H9 (cell line): ENCODE results near the gene BANP. TPM values are rescaled to one million over a fixed set of nuclear protein-coding genes. Genes with fewer than 3 reads are reported as not detected.

Experiments used
- DNase-seq: peaks from one replicate; pipeline ENCODE4 v3.0.0-alpha.2; 2017
- H2AFZ ChIP-seq: one replicate; pipeline ENCODE4 v1.6.1; 2013; ENCODE audit warnings: mild to moderate bottlenecking, low read length, control low read depth, moderate library complexity
- H2AK5ac ChIP-seq: 2 replicates; pipeline ENCODE4 v1.6.1; 2013; ENCODE audit warnings: low read length, control low read depth, mixed read lengths; ENCODE audit not compliant: insufficient read length
- H2BK120ac ChIP-seq: one replicate; pipeline ENCODE4 v1.6.1; 2013; ENCODE audit warnings: low read depth, mild to moderate bottlenecking, low read length, control low read depth, inconsistent platforms; ENCODE audit not compliant: poor library complexity, severe bottlenecking
- H2BK12ac ChIP-seq: 2 replicates; pipeline ENCODE4 v1.6.1; 2013; ENCODE audit warnings: low read length, control low read depth, mixed read lengths, low read depth; ENCODE audit not compliant: insufficient read length
- H2BK15ac ChIP-seq: 2 replicates; pipeline ENCODE4 v1.6.1; 2013; ENCODE audit warnings: low read depth, low read length, control low read depth
- H2BK20ac ChIP-seq: one replicate; pipeline ENCODE4 v1.6.1; 2013; ENCODE audit warnings: low read depth, mild to moderate bottlenecking, low read length, control low read depth, inconsistent platforms; ENCODE audit not compliant: poor library complexity, severe bottlenecking
- H2BK5ac ChIP-seq: 2 replicates; pipeline ENCODE4 v1.6.1; 2013; ENCODE audit warnings: low read length, control low read depth, mixed read lengths; ENCODE audit not compliant: insufficient read length
- H3K14ac ChIP-seq: 2 replicates; pipeline ENCODE4 v1.6.1; 2013; ENCODE audit warnings: low read length, control low read depth; ENCODE audit not compliant: insufficient read depth
- H3K18ac ChIP-seq: 2 replicates; pipeline ENCODE4 v1.6.1; 2013; ENCODE audit warnings: low read depth, mild to moderate bottlenecking, mixed read lengths, low read length, control low read depth; ENCODE audit not compliant: insufficient read length
- H3K23ac ChIP-seq: 2 replicates; pipeline ENCODE4 v1.6.1; 2013; ENCODE audit warnings: low read length, control low read depth, mixed read lengths, low read depth; ENCODE audit not compliant: insufficient read length
- H3K23me2 ChIP-seq: 2 replicates; pipeline ENCODE4 v1.6.1; 2013; ENCODE audit warnings: low read depth, mild to moderate bottlenecking, mixed read lengths, low read length, control low read depth; ENCODE audit not compliant: insufficient read length, poor library complexity, severe bottlenecking
- H3K27ac ChIP-seq: 2 replicates; pipeline ENCODE4 v1.5.1; 2013; ENCODE audit warnings: low read length, control low read depth, mixed read lengths, low read depth; ENCODE audit not compliant: insufficient read length
- H3K27me3 ChIP-seq: 2 replicates; pipeline ENCODE4 v1.6.1; 2013; ENCODE audit warnings: low read length, control low read depth, inconsistent platforms; ENCODE audit not compliant: insufficient read depth
- H3K4ac ChIP-seq: 2 replicates; pipeline ENCODE4 v1.6.1; 2013; ENCODE audit warnings: low read depth, mild to moderate bottlenecking, control low read depth, inconsistent platforms, low read length, moderate library complexity
- H3K4me1 ChIP-seq: 2 replicates; pipeline ENCODE4 v1.6.1; 2013; ENCODE audit warnings: low read length, control low read depth, inconsistent platforms; ENCODE audit not compliant: insufficient read depth
- H3K4me2 ChIP-seq: 2 replicates; pipeline ENCODE4 v1.6.1; 2013; ENCODE audit warnings: low read length, control low read depth, mixed read lengths; ENCODE audit not compliant: insufficient read length, insufficient read depth
- H3K56ac ChIP-seq: 2 replicates; pipeline ENCODE4 v1.6.1; 2013; ENCODE audit warnings: low read depth, mild to moderate bottlenecking, mixed read lengths, low read length, control low read depth; ENCODE audit not compliant: insufficient read length
- H3K79me1 ChIP-seq: 2 replicates; pipeline ENCODE4 v1.6.1; 2013; ENCODE audit warnings: low read depth, mild to moderate bottlenecking, moderate library complexity, low read length, control low read depth, inconsistent platforms; ENCODE audit not compliant: insufficient read depth, poor library complexity, severe bottlenecking
- H3K79me2 ChIP-seq: 2 replicates; pipeline ENCODE4 v1.6.1; 2013; ENCODE audit warnings: low read length, control low read depth, inconsistent platforms; ENCODE audit not compliant: insufficient read depth
- H3K9ac ChIP-seq: 2 replicates; pipeline ENCODE4 v1.6.1; 2013; ENCODE audit warnings: low read length, control low read depth, mixed read lengths; ENCODE audit not compliant: insufficient read length; ENCODE audit errors: extremely low read depth
- H3K9me3 ChIP-seq: one replicate; pipeline ENCODE4 v1.6.1; 2013; ENCODE audit warnings: low read depth, low read length, inconsistent platforms; ENCODE audit not compliant: control insufficient read depth
- H3T11ph ChIP-seq: one replicate; pipeline ENCODE4 v1.6.1; 2013; ENCODE audit warnings: mild to moderate bottlenecking, low read length, control low read depth, inconsistent platforms
- H4K20me1 ChIP-seq: one replicate; pipeline ENCODE4 v1.6.1; 2013; ENCODE audit not compliant: control insufficient read depth, insufficient read length, insufficient read depth
- H4K5ac ChIP-seq: 2 replicates; pipeline ENCODE4 v1.6.1; 2013; ENCODE audit warnings: low read depth, mild to moderate bottlenecking, mixed read lengths, low read length, control low read depth; ENCODE audit not compliant: insufficient read length
- H4K8ac ChIP-seq: replicated peaks from 2 replicates; pipeline ENCODE4 v1.6.1; 2013; ENCODE audit warnings: low read length, control low read depth, mixed read lengths, low read depth; ENCODE audit not compliant: insufficient read length
- H4K91ac ChIP-seq: 2 replicates; pipeline ENCODE4 v1.6.1; 2013; ENCODE audit warnings: low read depth, mild to moderate bottlenecking, moderate library complexity, mixed read lengths, low read length, control low read depth; ENCODE audit not compliant: insufficient read length
- H3K27ac Mint-ChIP-seq, 3 experiments: 2 replicates in 2 of 3; 3 replicates in 1 of 3; pipeline ENCODE4 v1.8.0; 2020 to 2021; ENCODE audit warnings: mixed read lengths in 3 of 3, mild to moderate bottlenecking in 1 of 3, moderate library complexity in 1 of 3
- H3K27me3 Mint-ChIP-seq: 2 replicates; pipeline ENCODE4 v1.8.0; 2021; ENCODE audit warnings: low read depth, mild to moderate bottlenecking, moderate library complexity, mixed read lengths
- H3K36me3 Mint-ChIP-seq, 3 experiments: 2 replicates in 2 of 3; 3 replicates in 1 of 3; pipeline ENCODE4 v1.8.0; 2020 to 2021; ENCODE audit warnings: low read depth in 3 of 3, mixed read lengths in 3 of 3; ENCODE audit not compliant: insufficient read depth in 1 of 3
- H3K4me1 Mint-ChIP-seq, 2 experiments: 2 replicates each; pipeline ENCODE4 v1.8.0; 2020; ENCODE audit warnings: mixed read lengths in 2 of 2
- H3K4me3 Mint-ChIP-seq, 2 experiments: 2 replicates in 1 of 2; 3 replicates in 1 of 2; pipeline ENCODE4 v1.8.0; 2020 to 2021; ENCODE audit warnings: mild to moderate bottlenecking in 2 of 2, mixed read lengths in 2 of 2, moderate library complexity in 1 of 2
- H3K9me3 Mint-ChIP-seq, 2 experiments: 2 replicates in 1 of 2; 3 replicates in 1 of 2; pipeline ENCODE4 v1.8.0; 2020; ENCODE audit warnings: mild to moderate bottlenecking in 2 of 2, mixed read lengths in 2 of 2, moderate library complexity in 1 of 2
- WGBS: extraction: QIAGEN DNeasy Blood & Tissue Kit; methylation state at CpG from one replicate; pipeline ENCODE4 v1.1.7; 2013; ENCODE audit warnings: missing lambda C conversion rate, low lambda C conversion rate, mixed read lengths; ENCODE audit not compliant: insufficient read length; ENCODE audit errors: extremely low coverage; 5-methylcytosine and 5-hydroxymethylcytosine counted together
- total RNA-seq: library from RNA; stranded (reverse); gene quantifications from 2 replicates; pipeline ENCODE4 v1.2.1, GENCODE V29; 2021
- TF ChIP-seq, protein P1 (sequence below): fragments of 200-600 bp; sonication (generic); conservative IDR thresholded peaks from 3 replicates; pipeline ENCODE4 v1.8.0; 2021; ENCODE audit warnings: antibody characterized with exemption, mild to moderate bottlenecking

The BANP gene
- total RNA-seq, 1 experiment from 2014 or later, result 24.9 TPM

DNA sequence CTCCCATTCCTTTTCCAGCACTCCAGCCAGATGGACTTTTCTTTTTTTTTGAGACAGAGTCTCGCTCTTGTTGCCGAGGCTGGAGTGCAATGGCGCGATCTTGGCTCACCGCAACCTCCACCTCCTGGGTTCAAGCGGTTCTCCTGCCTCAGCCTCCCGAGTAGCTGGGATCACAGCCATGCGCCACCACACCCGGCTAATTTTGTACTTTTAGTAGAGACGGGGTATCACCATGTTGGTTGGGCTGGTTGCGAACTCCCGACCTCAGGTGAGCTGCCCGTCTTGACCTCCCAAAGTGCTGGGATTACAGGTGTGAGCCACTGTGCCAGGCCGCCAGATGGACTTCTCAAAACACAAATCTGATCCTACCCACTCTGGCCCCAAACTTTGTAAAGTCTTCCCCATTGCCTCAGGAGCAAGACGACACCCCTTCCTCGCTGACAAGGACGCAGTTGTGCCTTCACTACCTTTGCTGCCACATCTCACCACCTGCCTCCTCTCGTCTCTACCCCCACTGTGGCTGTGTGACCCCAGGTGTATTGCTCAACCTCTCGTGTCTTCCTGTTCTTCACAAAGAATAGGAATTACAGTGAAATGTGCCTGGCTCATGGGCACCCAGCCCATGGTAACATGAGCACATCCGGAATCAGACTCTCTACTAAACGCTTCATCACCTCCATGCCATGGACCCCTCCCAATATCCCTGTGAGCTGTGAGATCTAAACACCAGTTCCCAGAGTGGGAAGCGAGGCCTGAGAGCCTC is 3.7 kb upstream of the BANP start:
- no peak overlapping the region for H2BK120ac ChIP-seq
- no peak overlapping the region for H3K27ac ChIP-seq
- TF ChIP-seq, protein P1, sequence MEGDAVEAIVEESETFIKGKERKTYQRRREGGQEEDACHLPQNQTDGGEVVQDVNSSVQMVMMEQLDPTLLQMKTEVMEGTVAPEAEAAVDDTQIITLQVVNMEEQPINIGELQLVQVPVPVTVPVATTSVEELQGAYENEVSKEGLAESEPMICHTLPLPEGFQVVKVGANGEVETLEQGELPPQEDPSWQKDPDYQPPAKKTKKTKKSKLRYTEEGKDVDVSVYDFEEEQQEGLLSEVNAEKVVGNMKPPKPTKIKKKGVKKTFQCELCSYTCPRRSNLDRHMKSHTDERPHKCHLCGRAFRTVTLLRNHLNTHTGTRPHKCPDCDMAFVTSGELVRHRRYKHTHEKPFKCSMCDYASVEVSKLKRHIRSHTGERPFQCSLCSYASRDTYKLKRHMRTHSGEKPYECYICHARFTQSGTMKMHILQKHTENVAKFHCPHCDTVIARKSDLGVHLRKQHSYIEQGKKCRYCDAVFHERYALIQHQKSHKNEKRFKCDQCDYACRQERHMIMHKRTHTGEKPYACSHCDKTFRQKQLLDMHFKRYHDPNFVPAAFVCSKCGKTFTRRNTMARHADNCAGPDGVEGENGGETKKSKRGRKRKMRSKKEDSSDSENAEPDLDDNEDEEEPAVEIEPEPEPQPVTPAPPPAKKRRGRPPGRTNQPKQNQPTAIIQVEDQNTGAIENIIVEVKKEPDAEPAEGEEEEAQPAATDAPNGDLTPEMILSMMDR, result no peak
- no peak overlapping the region for H3K9ac ChIP-seq
- no peak overlapping the region for H2AK5ac ChIP-seq
- H4K8ac ChIP-seq, result no peak overlapping the region
- no peak overlapping the region; the same call in 1 of the 2 replicates for H3K14ac ChIP-seq
- H3K36me3 Mint-ChIP-seq, result peaks cover 0 to 5% (median 5%) of the 10 kb centered on the region in 3 experiments; a peak in 5 of 7 replicates
- H3K4ac ChIP-seq, result no peak overlapping the region
- H4K91ac ChIP-seq, result no peak overlapping the region
- no peak overlapping the region for H2BK20ac ChIP-seq
- peaks cover 28 to 41% of the 10 kb centered on the region in 2 experiments for H3K4me1 Mint-ChIP-seq
- no peaks in the 10 kb centered on the region for H3K9me3 ChIP-seq
- H4K20me1 ChIP-seq, result no peaks in the 10 kb centered on the region
- no peaks in the 10 kb centered on the region for H3K27me3 ChIP-seq
- no peak overlapping the region; a peak in 1 of 5 replicates for H3K4me3 Mint-ChIP-seq
- H2BK12ac ChIP-seq, result no peak overlapping the region
- no peak overlapping the region for H2BK5ac ChIP-seq
- H3K79me2 ChIP-seq, result peaks cover 5% of the 10 kb centered on the region; the same call in 1 of the 2 replicates
- H4K5ac ChIP-seq, result no peak overlapping the region
- H3K27me3 Mint-ChIP-seq, result no peaks in the 10 kb centered on the region
- peaks cover 7% of the 10 kb centered on the region for H3K23me2 ChIP-seq
- no peak overlapping the region for H2BK15ac ChIP-seq
- no peak overlapping the region for H3K56ac ChIP-seq
- no peak overlapping the region for H3K23ac ChIP-seq
- no peak for DNase-seq
- no peak overlapping the region for H3K18ac ChIP-seq
- H3K4me2 ChIP-seq, result no peak overlapping the region
- no CpG with 5 or more reads among the region's 22 CpGs for WGBS
- no peak overlapping the region for H3T11ph ChIP-seq
- no peaks in the 10 kb centered on the region for H3K79me1 ChIP-seq
- no peak overlapping the region for H2AFZ ChIP-seq
- H3K9me3 Mint-ChIP-seq, result no peaks in the 10 kb centered on the region
- peak overlapping the region in 1 of 3 experiments; percentile 45; a peak in 1 of 7 replicates for H3K27ac Mint-ChIP-seq
- no peaks in the 10 kb centered on the region; the same call in 1 of the 2 replicates for H3K4me1 ChIP-seq
